Measurements from ENCODE around the gene MFF. TPM values are rescaled to one million over a fixed set of nuclear protein-coding genes. Genes with fewer than 3 reads are reported as not detected.

The MFF gene
- total RNA-seq, 1 donor from 2014 or later = 106 TPM

DNA sequence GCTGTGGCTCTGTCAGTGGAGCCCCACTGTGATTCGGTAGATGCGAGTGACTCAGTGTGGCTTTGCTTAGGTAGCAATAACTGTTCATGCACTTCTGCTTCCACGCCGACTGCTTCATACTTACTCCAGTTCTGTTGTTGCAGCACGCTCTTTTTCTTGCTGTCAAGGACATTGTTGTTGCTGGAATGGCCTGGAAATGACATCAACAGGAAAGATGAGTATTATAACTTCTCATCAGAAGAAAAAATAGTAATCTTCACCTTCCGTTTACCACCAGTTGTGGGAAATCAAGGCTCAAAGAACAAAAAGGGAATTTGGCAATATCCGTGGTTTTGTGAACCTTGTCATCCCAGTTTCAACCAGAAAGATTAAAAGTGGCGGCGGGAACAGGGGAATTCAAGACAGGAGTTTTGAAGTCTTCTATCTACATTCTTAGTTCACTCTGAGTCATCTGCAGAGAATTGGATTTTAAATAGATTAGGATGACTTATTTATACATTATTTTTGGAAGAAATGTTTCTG, 45.8 kb downstream of the MFF start:
- H3K4me1 Mint-ChIP-seq (ENCODE audit: unreplicated experiment) = no peaks in the 10 kb centered on the region
- TF ChIP-seq, protein P1, sequence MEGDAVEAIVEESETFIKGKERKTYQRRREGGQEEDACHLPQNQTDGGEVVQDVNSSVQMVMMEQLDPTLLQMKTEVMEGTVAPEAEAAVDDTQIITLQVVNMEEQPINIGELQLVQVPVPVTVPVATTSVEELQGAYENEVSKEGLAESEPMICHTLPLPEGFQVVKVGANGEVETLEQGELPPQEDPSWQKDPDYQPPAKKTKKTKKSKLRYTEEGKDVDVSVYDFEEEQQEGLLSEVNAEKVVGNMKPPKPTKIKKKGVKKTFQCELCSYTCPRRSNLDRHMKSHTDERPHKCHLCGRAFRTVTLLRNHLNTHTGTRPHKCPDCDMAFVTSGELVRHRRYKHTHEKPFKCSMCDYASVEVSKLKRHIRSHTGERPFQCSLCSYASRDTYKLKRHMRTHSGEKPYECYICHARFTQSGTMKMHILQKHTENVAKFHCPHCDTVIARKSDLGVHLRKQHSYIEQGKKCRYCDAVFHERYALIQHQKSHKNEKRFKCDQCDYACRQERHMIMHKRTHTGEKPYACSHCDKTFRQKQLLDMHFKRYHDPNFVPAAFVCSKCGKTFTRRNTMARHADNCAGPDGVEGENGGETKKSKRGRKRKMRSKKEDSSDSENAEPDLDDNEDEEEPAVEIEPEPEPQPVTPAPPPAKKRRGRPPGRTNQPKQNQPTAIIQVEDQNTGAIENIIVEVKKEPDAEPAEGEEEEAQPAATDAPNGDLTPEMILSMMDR (IDR thresholded peaks at IDR 0.05; ENCODE audit: unreplicated experiment) = no peak
- H3K36me3 Mint-ChIP-seq (ENCODE audit: low read depth, unreplicated experiment) = no peaks in the 10 kb centered on the region
- H3K4me3 Mint-ChIP-seq (ENCODE audit: unreplicated experiment) = no peak overlapping the region
- H3K9me3 Mint-ChIP-seq (ENCODE audit: unreplicated experiment) = no peaks in the 10 kb centered on the region
- H3K27ac Mint-ChIP-seq (ENCODE audit: unreplicated experiment) = no peak overlapping the region
- DNase-seq (ENCODE audit: low spot score) = no peak
- no peaks in the 10 kb centered on the region for H3K27me3 Mint-ChIP-seq (ENCODE audit: unreplicated experiment)

GRCh38 chr2:227373389-227373788, 48.3 kb downstream of the MFF start:
- TF ChIP-seq, protein P1 (IDR thresholded peaks at IDR 0.05; ENCODE audit: unreplicated experiment) = no peak
- DNase-seq (ENCODE audit: low spot score) = no peak
- no peak overlapping the region for H3K4me3 Mint-ChIP-seq (ENCODE audit: unreplicated experiment)
- H3K9me3 Mint-ChIP-seq (ENCODE audit: unreplicated experiment) = no peaks in the 10 kb centered on the region
- H3K27ac Mint-ChIP-seq (ENCODE audit: unreplicated experiment) = no peak overlapping the region
- H3K27me3 Mint-ChIP-seq (ENCODE audit: unreplicated experiment) = no peaks in the 10 kb centered on the region
- H3K4me1 Mint-ChIP-seq (ENCODE audit: unreplicated experiment) = no peaks in the 10 kb centered on the region
- no peaks in the 10 kb centered on the region for H3K36me3 Mint-ChIP-seq (ENCODE audit: low read depth, unreplicated experiment)

GRCh38 chr2:227374158-227374557, 49.1 kb downstream of the MFF start:
- TF ChIP-seq, protein P1 (IDR thresholded peaks at IDR 0.05; ENCODE audit: unreplicated experiment) = no peak
- no peak for DNase-seq (ENCODE audit: low spot score)
- no peak overlapping the region for H3K4me3 Mint-ChIP-seq (ENCODE audit: unreplicated experiment)
- no peak overlapping the region for H3K27ac Mint-ChIP-seq (ENCODE audit: unreplicated experiment)
- H3K27me3 Mint-ChIP-seq (ENCODE audit: unreplicated experiment) = no peaks in the 10 kb centered on the region
- H3K4me1 Mint-ChIP-seq (ENCODE audit: unreplicated experiment) = no peaks in the 10 kb centered on the region
- no peaks in the 10 kb centered on the region for H3K36me3 Mint-ChIP-seq (ENCODE audit: low read depth, unreplicated experiment)
- H3K9me3 Mint-ChIP-seq (ENCODE audit: unreplicated experiment) = no peaks in the 10 kb centered on the region

DNA sequence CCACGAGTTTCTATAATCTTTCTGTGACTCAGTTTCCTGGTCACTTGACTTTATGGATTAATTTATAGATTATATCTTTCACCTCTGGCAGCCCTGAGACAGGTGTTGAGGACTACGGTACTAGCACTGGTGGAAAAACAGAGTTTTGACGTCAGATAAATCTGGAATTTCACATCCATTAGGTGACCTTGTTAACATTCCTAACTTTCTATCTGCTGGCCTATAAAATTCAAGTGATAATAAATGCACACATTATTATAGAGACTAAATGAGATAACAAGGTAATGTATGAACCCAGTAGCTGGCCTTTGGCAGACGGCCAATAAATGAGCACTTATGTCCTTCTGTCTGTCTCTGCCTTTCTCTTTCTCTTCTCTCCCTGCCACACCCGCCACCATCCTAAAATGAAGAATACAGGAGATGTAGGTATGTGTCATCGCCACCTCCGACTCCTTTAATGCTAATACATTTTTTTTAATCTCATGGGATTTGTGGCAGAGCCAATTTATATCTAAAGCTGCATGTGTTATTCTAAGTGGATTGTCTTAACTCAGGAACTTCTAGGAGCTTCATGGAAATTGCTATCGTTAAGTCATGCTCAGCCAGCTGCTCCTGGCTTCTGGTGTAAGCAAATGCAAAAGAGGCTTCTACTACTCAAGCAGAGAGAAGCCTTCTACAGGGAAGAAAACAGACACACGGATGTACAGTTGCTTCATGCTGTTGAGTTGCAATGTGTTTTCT, 51.8 kb downstream of the MFF start:
- H3K27ac Mint-ChIP-seq (ENCODE audit: unreplicated experiment) = no peak overlapping the region
- no peaks in the 10 kb centered on the region for H3K9me3 Mint-ChIP-seq (ENCODE audit: unreplicated experiment)
- no peak overlapping the region for H3K4me3 Mint-ChIP-seq (ENCODE audit: unreplicated experiment)
- H3K27me3 Mint-ChIP-seq (ENCODE audit: unreplicated experiment) = no peaks in the 10 kb centered on the region
- DNase-seq (ENCODE audit: low spot score) = no peak
- no peaks in the 10 kb centered on the region for H3K36me3 Mint-ChIP-seq (ENCODE audit: low read depth, unreplicated experiment)
- TF ChIP-seq, protein P1 (IDR thresholded peaks at IDR 0.05; ENCODE audit: unreplicated experiment) = no peak
- no peaks in the 10 kb centered on the region for H3K4me1 Mint-ChIP-seq (ENCODE audit: unreplicated experiment)
